ENCODE data around the gene CAMTA2.
A peak's percentile ranks its signal among the peaks of the same experiment; 100 is the strongest.

Gene CAMTA2

GRCh38 chr17:4969047-4969550, 18.4 kb downstream of the CAMTA2 start:
- Histone ChIP-seq H3K9me3 (ENCODE audit: control insufficient read depth, low read length) (no peaks in the 10 kb centered on the region), H3K27me3 (replicated peaks; ENCODE audit: control insufficient read depth, insufficient read depth, low read length, poor library complexity, severe bottlenecking) (no peaks in the 10 kb centered on the region), H3K27ac (ENCODE audit: insufficient read depth, low read length, poor library complexity, severe bottlenecking) (peak overlapping the region; percentile 89), H3K36me3 (ENCODE audit: control insufficient read depth, insufficient read depth, low read length) (peaks cover 25% of the 10 kb centered on the region), H3K4me3 (ENCODE audit: insufficient read depth, low read depth, low read length, poor library complexity, severe bottlenecking) (peak overlapping the region; percentile 92), H3K4me1 (ENCODE audit: control insufficient read depth, insufficient read depth, low read length, poor library complexity, severe bottlenecking) (peaks cover 28% of the 10 kb centered on the region)
- DNase-seq, result no peak

DNA sequence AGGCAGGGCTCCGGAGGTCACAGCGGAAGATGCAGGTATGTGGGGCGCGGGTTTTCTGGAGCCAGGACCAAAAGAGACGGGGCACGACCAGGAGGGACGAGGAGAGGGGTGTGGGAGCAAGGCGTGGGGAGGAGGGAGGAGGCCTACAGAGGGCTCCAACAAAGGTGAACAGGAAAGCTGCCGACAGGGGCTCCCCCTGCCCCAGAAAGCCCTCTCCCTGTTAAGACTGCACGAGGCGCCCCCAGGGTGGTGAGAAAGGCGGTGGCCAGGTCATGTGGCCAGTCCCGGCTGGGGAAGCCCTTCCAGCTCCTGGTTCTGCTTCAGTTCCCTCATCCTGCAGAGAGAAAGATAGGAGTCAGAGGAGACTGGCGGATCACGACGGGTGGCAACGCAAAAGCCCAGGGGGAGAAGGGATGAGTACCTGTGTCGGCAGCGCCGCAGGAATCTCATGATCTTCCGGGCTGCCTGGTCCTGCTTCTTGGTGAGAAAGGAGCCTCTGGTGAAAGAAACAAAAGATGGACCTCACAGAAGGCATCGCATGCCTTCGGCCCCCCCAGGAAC, 18.9 kb downstream of the CAMTA2 start:
- peak overlapping the region; percentile 92 for H3K4me3 ChIP-seq (ENCODE audit: insufficient read depth, low read depth, low read length, poor library complexity, severe bottlenecking)
- peak overlapping the region; percentile 89 for H3K27ac ChIP-seq (ENCODE audit: insufficient read depth, low read length, poor library complexity, severe bottlenecking)
- DNase-seq, result no peak
- H3K36me3 ChIP-seq (ENCODE audit: control insufficient read depth, insufficient read depth, low read length), result peaks cover 20% of the 10 kb centered on the region
- H3K4me1 ChIP-seq (ENCODE audit: control insufficient read depth, insufficient read depth, low read length, poor library complexity, severe bottlenecking), result peaks cover 28% of the 10 kb centered on the region
- no peaks in the 10 kb centered on the region for H3K27me3 ChIP-seq (replicated peaks; ENCODE audit: control insufficient read depth, insufficient read depth, low read length, poor library complexity, severe bottlenecking)
- no peaks in the 10 kb centered on the region for H3K9me3 ChIP-seq (ENCODE audit: control insufficient read depth, low read length)

DNA sequence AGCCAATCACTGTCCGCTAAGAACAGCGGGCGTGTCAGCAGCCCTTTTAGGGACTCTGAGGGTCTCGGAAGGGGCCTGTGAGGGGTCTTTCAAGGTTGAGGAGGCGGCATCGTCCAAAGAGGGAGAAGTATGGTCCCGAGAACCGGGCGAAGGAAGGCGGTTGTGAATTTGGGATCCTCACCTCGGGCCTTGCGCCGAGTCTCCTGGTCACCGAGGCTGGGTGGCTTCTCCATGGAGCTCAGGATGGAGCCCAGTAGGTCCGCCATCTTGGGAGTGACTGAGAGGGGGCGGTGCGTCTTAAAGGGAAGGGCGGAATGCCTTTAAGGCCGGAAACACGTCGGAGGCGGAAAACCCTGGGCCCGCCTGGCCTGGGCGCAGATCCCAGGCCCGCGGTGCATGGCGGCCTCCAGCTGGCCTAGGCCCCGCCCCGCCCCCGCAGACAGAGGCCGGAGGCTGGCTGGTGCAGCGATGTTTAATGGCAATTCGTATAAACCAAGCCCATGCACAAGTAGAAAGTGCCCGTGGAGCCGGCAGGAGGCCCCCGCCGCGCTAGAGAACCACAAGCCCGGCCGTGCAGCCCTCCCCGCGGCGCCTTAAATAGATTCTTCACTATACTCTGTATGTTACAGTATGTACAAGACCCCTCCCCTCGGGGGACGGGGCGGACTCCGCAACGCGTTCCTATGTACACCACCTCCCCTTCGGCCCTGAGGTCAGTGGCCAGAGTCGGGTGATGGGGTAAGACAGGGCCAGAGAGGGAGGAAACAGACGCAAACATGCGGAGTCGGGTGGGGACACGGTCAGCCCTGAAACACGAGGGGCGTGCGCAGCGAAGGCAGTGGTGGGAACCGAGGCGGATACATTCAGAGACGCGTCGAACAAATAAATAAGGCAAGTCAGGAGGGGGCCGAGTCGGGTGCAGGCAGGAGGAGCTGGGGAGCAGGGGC, 19.7 kb downstream of the CAMTA2 start, which contains the start of gene SPAG7:
TSS of gene SPAG7 (minus strand) at position 279 of the 947 bp plus-strand sequence. CDS start at position 266, 13 bp downstream.
- DNase-seq, result peak; percentile 87 to 90 (median 90)
- Histone ChIP-seq H3K27me3 (replicated peaks; ENCODE audit: control insufficient read depth, insufficient read depth, low read length, poor library complexity, severe bottlenecking) (no peaks in the 10 kb centered on the region), H3K27ac (ENCODE audit: insufficient read depth, low read length, poor library complexity, severe bottlenecking) (peak within 1 kb of the TSS; percentile 89), H3K9me3 (ENCODE audit: control insufficient read depth, low read length) (no peaks in the 10 kb centered on the region), H3K4me1 (ENCODE audit: control insufficient read depth, insufficient read depth, low read length, poor library complexity, severe bottlenecking) (peaks cover 28% of the 10 kb centered on the region), H3K4me3 (ENCODE audit: insufficient read depth, low read depth, low read length, poor library complexity, severe bottlenecking) (peak within 1 kb of the TSS; percentile 92), H3K36me3 (ENCODE audit: control insufficient read depth, insufficient read depth, low read length) (peaks cover 12% of the 10 kb centered on the region)

DNA sequence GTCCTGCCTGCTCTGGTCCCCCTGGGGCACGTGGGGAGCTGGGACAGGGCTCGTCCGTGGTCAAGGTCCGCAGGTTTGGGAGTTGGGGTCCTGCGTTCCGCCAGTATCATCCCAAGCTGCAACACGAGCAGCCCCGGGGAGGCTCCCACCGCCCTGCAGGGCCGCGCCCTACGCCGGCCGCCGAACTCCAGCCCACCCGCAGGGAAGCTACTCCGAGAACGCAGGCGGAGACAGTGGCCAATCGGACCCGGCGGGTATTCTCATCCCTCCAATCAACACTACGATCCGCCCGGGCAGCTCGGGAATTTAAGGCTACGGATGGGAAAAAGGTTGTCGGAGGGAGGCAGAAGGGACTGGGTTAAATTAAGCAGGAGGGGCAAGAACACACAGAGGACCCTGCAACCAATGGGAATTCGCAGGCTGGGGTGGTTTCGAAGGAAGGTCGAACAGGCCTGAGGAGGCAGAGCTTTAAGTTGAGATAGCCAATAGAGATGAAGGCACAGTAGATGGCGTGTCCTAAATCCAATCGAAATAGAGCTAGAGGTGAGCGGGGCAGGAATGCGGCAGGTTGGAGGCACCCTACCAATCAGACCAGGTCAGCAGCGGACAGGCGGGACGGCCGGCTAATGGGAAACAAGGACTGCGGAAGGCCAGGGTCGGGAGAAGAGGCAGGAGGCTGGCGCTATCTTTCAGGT, 20.5 kb downstream of the CAMTA2 start:
- peaks cover 28% of the 10 kb centered on the region for H3K4me1 ChIP-seq (ENCODE audit: control insufficient read depth, insufficient read depth, low read length, poor library complexity, severe bottlenecking)
- H3K27me3 ChIP-seq (replicated peaks; ENCODE audit: control insufficient read depth, insufficient read depth, low read length, poor library complexity, severe bottlenecking), result no peaks in the 10 kb centered on the region
- peak overlapping the region; percentile 89 for H3K27ac ChIP-seq (ENCODE audit: insufficient read depth, low read length, poor library complexity, severe bottlenecking)
- H3K4me3 ChIP-seq (ENCODE audit: insufficient read depth, low read depth, low read length, poor library complexity, severe bottlenecking), result peak overlapping the region; percentile 92
- no peaks in the 10 kb centered on the region for H3K9me3 ChIP-seq (ENCODE audit: control insufficient read depth, low read length)
- peaks cover 9% of the 10 kb centered on the region for H3K36me3 ChIP-seq (ENCODE audit: control insufficient read depth, insufficient read depth, low read length)
- DNase-seq, result peak; percentile 89 to 93 (median 93)

DNA sequence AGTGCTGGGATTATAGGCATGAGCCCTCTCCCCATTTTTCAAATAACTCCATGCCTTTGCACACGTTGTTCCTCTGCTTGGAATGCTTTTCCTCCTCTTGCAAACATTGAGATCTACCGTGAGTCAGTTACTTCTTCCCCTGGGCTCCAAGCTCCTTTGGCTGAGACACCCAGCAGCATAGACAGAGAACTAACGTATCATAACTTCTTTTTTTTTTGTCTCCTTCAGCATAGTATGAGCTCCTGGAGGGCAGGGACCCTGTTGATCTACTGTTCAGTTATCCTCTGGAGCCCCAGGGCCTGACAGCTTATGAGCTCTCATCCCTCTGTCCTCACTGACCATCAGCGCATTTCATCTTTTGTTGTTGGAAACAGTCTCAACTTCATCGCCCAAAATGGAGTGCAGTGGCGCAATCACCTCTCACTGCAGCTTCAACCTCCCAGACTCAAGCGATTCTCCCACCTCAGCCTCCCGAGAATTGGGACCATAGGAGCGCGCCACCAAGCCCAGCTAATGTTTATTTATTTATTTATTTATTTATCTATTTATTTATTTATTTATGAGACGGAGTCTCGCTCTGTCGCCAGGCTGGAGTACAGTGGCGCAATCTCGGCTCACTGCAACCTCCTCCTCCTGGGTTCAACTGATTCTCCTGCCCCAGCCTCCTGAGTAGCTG, 22.0 kb downstream of the CAMTA2 start:
- DNase-seq, result no peak
- Histone ChIP-seq H3K4me3 (ENCODE audit: insufficient read depth, low read depth, low read length, poor library complexity, severe bottlenecking) (no peak overlapping the region), H3K27ac (ENCODE audit: insufficient read depth, low read length, poor library complexity, severe bottlenecking) (no peak overlapping the region), H3K4me1 (ENCODE audit: control insufficient read depth, insufficient read depth, low read length, poor library complexity, severe bottlenecking) (peaks cover 28% of the 10 kb centered on the region), H3K36me3 (ENCODE audit: control insufficient read depth, insufficient read depth, low read length) (peaks cover 13% of the 10 kb centered on the region), H3K27me3 (replicated peaks; ENCODE audit: control insufficient read depth, insufficient read depth, low read length, poor library complexity, severe bottlenecking) (no peaks in the 10 kb centered on the region), H3K9me3 (ENCODE audit: control insufficient read depth, low read length) (no peaks in the 10 kb centered on the region)

DNA sequence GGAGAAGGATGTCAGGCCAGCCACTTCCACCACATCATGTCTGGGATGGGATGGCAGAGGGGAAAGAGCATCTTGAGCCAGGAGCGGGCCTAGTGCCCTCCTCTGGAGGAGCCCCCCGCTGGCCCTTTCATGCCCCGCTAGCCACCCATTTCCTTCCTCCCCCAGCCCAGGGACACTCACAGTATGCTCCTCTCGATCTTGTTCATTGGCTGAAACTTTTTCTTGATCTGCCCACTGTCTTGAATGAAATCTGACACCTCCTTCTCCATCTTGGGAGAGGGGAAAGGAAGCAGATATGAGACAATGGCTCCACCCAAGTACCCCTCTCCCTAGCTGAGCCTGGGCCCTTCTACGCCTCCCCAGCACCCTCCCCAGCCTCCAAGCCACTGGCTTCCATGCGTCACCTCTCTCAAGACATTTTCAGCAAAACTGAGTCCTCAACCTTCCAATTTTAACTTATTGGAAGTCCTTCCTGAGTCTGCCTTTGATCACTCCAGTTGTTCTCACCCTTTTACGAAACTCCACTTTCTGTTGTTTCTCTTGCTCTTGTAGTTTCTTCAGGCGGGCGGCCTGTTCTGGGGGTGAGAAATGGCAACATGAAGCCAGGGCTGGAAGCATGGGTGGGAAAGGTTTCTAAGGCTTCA, 27.1 kb downstream of the CAMTA2 start:
- Histone ChIP-seq H3K36me3 (ENCODE audit: control insufficient read depth, insufficient read depth, low read length) (peaks cover 18% of the 10 kb centered on the region), H3K4me1 (ENCODE audit: control insufficient read depth, insufficient read depth, low read length, poor library complexity, severe bottlenecking) (no peaks in the 10 kb centered on the region), H3K4me3 (ENCODE audit: insufficient read depth, low read depth, low read length, poor library complexity, severe bottlenecking) (no peak overlapping the region), H3K9me3 (ENCODE audit: control insufficient read depth, low read length) (no peaks in the 10 kb centered on the region), H3K27me3 (replicated peaks; ENCODE audit: control insufficient read depth, insufficient read depth, low read length, poor library complexity, severe bottlenecking) (no peaks in the 10 kb centered on the region), H3K27ac (ENCODE audit: insufficient read depth, low read length, poor library complexity, severe bottlenecking) (no peak overlapping the region)
- no peak for DNase-seq

- H3K4me3 ChIP-seq (ENCODE audit: insufficient read depth, low read depth, low read length, poor library complexity, severe bottlenecking), result no peak overlapping the region
Observed at GRCh38 chr17:4959261-4959965, 28.1 kb downstream of the CAMTA2 start.

GRCh38 chr17:4958102-4958501, 29.4 kb downstream of the CAMTA2 start:
- Histone ChIP-seq H3K9me3 (ENCODE audit: control insufficient read depth, low read length) (no peaks in the 10 kb centered on the region), H3K27me3 (replicated peaks; ENCODE audit: control insufficient read depth, insufficient read depth, low read length, poor library complexity, severe bottlenecking) (no peaks in the 10 kb centered on the region), H3K4me3 (ENCODE audit: insufficient read depth, low read depth, low read length, poor library complexity, severe bottlenecking) (no peak overlapping the region), H3K27ac (ENCODE audit: insufficient read depth, low read length, poor library complexity, severe bottlenecking) (no peak overlapping the region), H3K4me1 (ENCODE audit: control insufficient read depth, insufficient read depth, low read length, poor library complexity, severe bottlenecking) (no peaks in the 10 kb centered on the region), H3K36me3 (ENCODE audit: control insufficient read depth, insufficient read depth, low read length) (peaks cover 18% of the 10 kb centered on the region)
- DNase-seq, result no peak

More at GRCh38 chr17:4959261-4959965, 28.1 kb downstream of the CAMTA2 start:
- Histone ChIP-seq H3K4me1 (ENCODE audit: control insufficient read depth, insufficient read depth, low read length, poor library complexity, severe bottlenecking) (no peaks in the 10 kb centered on the region), H3K36me3 (ENCODE audit: control insufficient read depth, insufficient read depth, low read length) (peaks cover 18% of the 10 kb centered on the region), H3K27ac (ENCODE audit: insufficient read depth, low read length, poor library complexity, severe bottlenecking) (no peak overlapping the region), H3K27me3 (replicated peaks; ENCODE audit: control insufficient read depth, insufficient read depth, low read length, poor library complexity, severe bottlenecking) (no peaks in the 10 kb centered on the region), H3K9me3 (ENCODE audit: control insufficient read depth, low read length) (no peaks in the 10 kb centered on the region)
- no peak for DNase-seq

Measured in effector memory CD4-positive, alpha-beta T cell (primary cell).